HCT116 (cell line): ENCODE results near the gene TAF5L. TPM values are rescaled to one million over a fixed set of nuclear protein-coding genes. Genes with fewer than 3 reads are reported as not detected.

Source experiments
- ATAC-seq: fragments of 200-7000 bp; cut with Tn5 transposase; 2 replicates; pipeline ENCODE4 v1.9.1; 2020; ENCODE audit warnings: mild to moderate bottlenecking, moderate library complexity
- BruUV-seq: library from RNA; stranded (reverse); fragments of 400-500 nt; replicated peaks from 2 replicates; lab custom pipeline; 2021; lab: Mats Ljungman, UMichigan
- CTCF ChIA-PET: fragments of 300-600 bp; sonication (Branson Sonifier 250); formaldehyde crosslinking; loops from one replicate; lab custom pipeline; 2021; ENCODE audit warnings: antibody characterized with exemption; lab: Charles Lee
- POLR2A ChIA-PET: fragments of 300-600, 350-600 bp; sonication (Branson Sonifier 250); formaldehyde crosslinking; loops from one replicate; lab custom pipeline; 2021; ENCODE audit warnings: antibody characterized with exemption; lab: Charles Lee
- RAD21 ChIA-PET, 2 experiments: fragments of 300-600 bp; sonication (Branson Sonifier 250); formaldehyde crosslinking; loops; one replicate each; lab custom pipeline; 2023; ENCODE audit warnings: low total read pairs in 2 of 2; ENCODE audit not compliant: uncharacterized antibody in 2 of 2, unreplicated experiment in 2 of 2, low non-redundant PET in 1 of 2; lab: Charles Lee
- DNase-seq: peaks from one replicate; pipeline ENCODE4 v3.0.0-alpha.2; 2010; ENCODE audit warnings: low read depth, low spot score
- H2AFZ ChIP-seq: fragments of 200-600 bp; shearing (Covaris generic), sonication (generic); 2 replicates; pipeline ENCODE4 v1.6.1; 2017; ENCODE audit warnings: low read depth, mixed run types, mixed read lengths, antibody characterized with exemption, low read length; ENCODE audit not compliant: poor library complexity, severe bottlenecking
- H3K27ac ChIP-seq: 2 replicates; pipeline ENCODE4 v1.5.1; 2012; ENCODE audit warnings: low read depth, low read length
- H3K27me3 ChIP-seq: fragments of 200-600 bp; sonication (generic); 2 replicates; pipeline ENCODE4 v1.6.1; 2016; ENCODE audit warnings: mixed run types, low read length, mixed read lengths; ENCODE audit not compliant: insufficient read depth
- H3K36me3 ChIP-seq, 2 experiments: fragments of 200-500 bp in 1 of 2; fragments of 200-600 bp in 1 of 2; sonication (Bioruptor generic) in 1 of 2; sonication (generic) in 1 of 2; 2 replicates each; pipeline versions ENCODE4 v1.5.1 to v1.6.1; 2014 to 2016; ENCODE audit warnings: low read length in 2 of 2, inconsistent platforms in 1 of 2, mixed read lengths in 1 of 2, mixed run types in 1 of 2; ENCODE audit not compliant: insufficient read depth in 2 of 2, control insufficient read depth in 1 of 2
- H3K4me1 ChIP-seq, 2 experiments: fragments of 200-600 bp in 1 of 2; sonication (generic) in 1 of 2; 2 replicates each; pipeline versions ENCODE4 v1.5.1 to v1.6.1; 2012 to 2017; ENCODE audit warnings: low read length in 2 of 2, inconsistent platforms in 1 of 2, mild to moderate bottlenecking in 1 of 2, mixed read lengths in 1 of 2, mixed run types in 1 of 2, moderate library complexity in 1 of 2; ENCODE audit not compliant: insufficient read depth in 2 of 2, control insufficient read depth in 1 of 2
- H3K4me2 ChIP-seq: fragments of 200-600 bp; sonication (generic); 2 replicates; pipeline ENCODE4 v1.6.1; 2017; ENCODE audit warnings: mixed run types, low read length, mixed read lengths
- H3K4me3 ChIP-seq, 2 experiments: fragments of 200-600 bp in 1 of 2; sonication (generic) in 1 of 2; replicated peaks in 1 of 2; 2 replicates each; pipeline ENCODE4 v1.5.1; 2011 to 2016; ENCODE audit warnings: low read length in 2 of 2, control low read depth in 1 of 2, low read depth in 1 of 2, mild to moderate bottlenecking in 1 of 2, mixed read lengths in 1 of 2, mixed run types in 1 of 2
- H3K79me2 ChIP-seq: fragments of 200-600 bp; sonication (generic); 2 replicates; pipeline ENCODE4 v1.6.1; 2017; ENCODE audit warnings: mild to moderate bottlenecking, mixed run types, low read length, moderate library complexity, mixed read lengths; ENCODE audit not compliant: insufficient read depth
- H3K9ac ChIP-seq: fragments of 200-600 bp; sonication (generic); 2 replicates; pipeline ENCODE4 v1.6.1; 2016; ENCODE audit warnings: low read length, mixed read lengths
- H3K9me2 ChIP-seq: fragments of 200-600 bp; sonication (generic), shearing (Covaris generic); 2 replicates; pipeline ENCODE4 v1.6.1; 2017; ENCODE audit warnings: mixed run types, mild to moderate bottlenecking, moderate library complexity; ENCODE audit not compliant: insufficient read depth
- H3K9me3 ChIP-seq, 2 experiments: fragments of 200-500 bp in 1 of 2; fragments of 200-600 bp in 1 of 2; sonication (Bioruptor generic) in 1 of 2; sonication (generic) in 1 of 2; 2 replicates each; pipeline ENCODE4 v1.6.1; 2014 to 2017; ENCODE audit warnings: low read length in 2 of 2, mixed read lengths in 2 of 2, inconsistent platforms in 1 of 2, low read depth in 1 of 2, mild to moderate bottlenecking in 1 of 2, mixed run types in 1 of 2, moderate library complexity in 1 of 2; ENCODE audit not compliant: control insufficient read depth in 1 of 2, insufficient read depth in 1 of 2
- H4K20me1 ChIP-seq: fragments of 200-600 bp; sonication (generic), shearing (Covaris generic); 2 replicates; pipeline ENCODE4 v1.6.1; 2017; ENCODE audit warnings: mixed run types, mild to moderate bottlenecking, moderate library complexity; ENCODE audit not compliant: insufficient read depth
- EZH2phosphoT487 ChIP-seq: fragments of 200-600 bp; IDR thresholded peaks from 2 replicates; pipeline ENCODE4 v1.6.1; 2018; ENCODE audit warnings: antibody characterized with exemption, borderline replicate concordance
- POLR2A ChIP-seq: IDR thresholded peaks from 2 replicates; pipeline ENCODE4 v1.7.0; 2011; ENCODE audit warnings: borderline replicate concordance; ENCODE audit not compliant: insufficient read depth, insufficient read length; ENCODE audit errors: extremely low read depth
- POLR2AphosphoS5 ChIP-seq: IDR thresholded peaks from 2 replicates; pipeline ENCODE4 v1.6.1; 2011; ENCODE audit warnings: mild to moderate bottlenecking, low read depth, low read length, moderate library complexity
- RAD21 ChIP-seq: IDR thresholded peaks from 2 replicates; pipeline ENCODE4 v1.6.1; 2012; ENCODE audit warnings: low read depth, mild to moderate bottlenecking
- SRF ChIP-seq: IDR thresholded peaks from 2 replicates; pipeline ENCODE4 v1.6.1; 2012; ENCODE audit warnings: low read depth
- ZNF274 ChIP-seq: fragments of 200-500 bp; sonication (Bioruptor generic); IDR thresholded peaks from 2 replicates; pipeline ENCODE4 v1.6.1; 2014; ENCODE audit warnings: mild to moderate bottlenecking, low read depth, low read length, inconsistent platforms
- intact Hi-C: fragments of 100-400 bp; cut with micrococcal nuclease; formaldehyde crosslinking; loops from 2 replicates; pipeline ENCODE4 v1.10.0; 2022
- total RNA-seq: library from RNA; stranded (reverse); gene quantifications from one replicate; pipeline ENCODE4 v1.2.1, GENCODE V29; 2021; ENCODE audit not compliant: unreplicated experiment
- TF ChIP-seq, protein P1 (sequence below): IDR thresholded peaks from 2 replicates; pipeline ENCODE4 v1.6.1; 2011; ENCODE audit warnings: mild to moderate bottlenecking, low read length, moderate library complexity; ENCODE audit not compliant: insufficient replicate concordance; ENCODE audit errors: extremely low read depth
- TF ChIP-seq, protein P2 (sequence below): IDR thresholded peaks from 2 replicates; pipeline ENCODE4 v1.6.1; 2012

Gene TAF5L
- total RNA-seq, 1 experiment from 2014 or later = 22.4 TPM

DNA sequence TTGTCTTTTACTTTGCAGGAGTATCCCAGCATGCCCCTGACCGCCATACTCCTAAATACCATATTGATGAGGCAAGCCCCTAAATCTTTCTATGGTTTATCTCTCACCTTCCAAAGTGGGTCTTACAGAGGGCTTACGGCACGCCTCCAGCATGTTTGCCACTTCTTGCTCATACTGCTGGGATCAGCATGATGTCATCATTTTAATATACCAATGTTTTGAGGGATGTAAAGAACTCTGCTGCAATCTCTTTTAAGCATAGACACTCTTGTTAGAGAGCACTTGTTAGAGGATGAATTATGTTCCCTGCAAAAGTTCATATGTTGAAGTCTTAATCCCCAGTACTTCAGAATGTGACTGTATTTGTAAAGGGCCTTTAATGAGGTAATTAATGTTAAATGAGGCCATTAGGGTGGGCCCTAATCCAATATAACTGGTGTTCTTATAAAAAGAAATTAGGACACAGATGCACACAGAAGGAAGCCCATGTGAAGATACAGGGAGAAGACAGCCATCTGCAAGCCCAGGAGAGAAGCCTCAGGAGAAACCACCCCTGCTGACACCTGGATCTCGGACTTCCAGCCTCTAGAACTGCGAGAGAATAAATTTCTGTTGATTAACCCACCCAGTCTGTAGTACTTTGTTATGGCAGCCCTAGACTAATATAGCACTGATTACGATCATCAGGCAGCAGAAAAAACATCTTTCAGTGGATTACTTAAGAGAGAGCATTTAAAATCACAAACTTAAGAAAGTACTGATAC, 51.1 kb downstream of the TAF5L start:
- H3K9ac ChIP-seq = no peak overlapping the region
- H3K4me1 ChIP-seq = no peaks in the 10 kb centered on the region
- H3K4me2 ChIP-seq = no peak overlapping the region
- no peaks in the 10 kb centered on the region for H3K27me3 ChIP-seq
- ChIA-PET CTCF (no interaction called here), POLR2A (no interaction called here)
- DNase-seq = no peak
- ATAC-seq = no peak
- no peaks in the 10 kb centered on the region for H3K9me2 ChIP-seq
- H3K79me2 ChIP-seq = no peaks in the 10 kb centered on the region
- H3K27ac ChIP-seq = no peak overlapping the region
- no peak overlapping the region for H3K4me3 ChIP-seq
- no peaks in the 10 kb centered on the region for H3K36me3 ChIP-seq
- TF ChIP-seq POLR2A (no peak), POLR2AphosphoS5 (no peak), EZH2phosphoT487 (no peak), SRF (no peak), ZNF274 (no peak), RAD21 (no peak)
- TF ChIP-seq, protein P1, sequence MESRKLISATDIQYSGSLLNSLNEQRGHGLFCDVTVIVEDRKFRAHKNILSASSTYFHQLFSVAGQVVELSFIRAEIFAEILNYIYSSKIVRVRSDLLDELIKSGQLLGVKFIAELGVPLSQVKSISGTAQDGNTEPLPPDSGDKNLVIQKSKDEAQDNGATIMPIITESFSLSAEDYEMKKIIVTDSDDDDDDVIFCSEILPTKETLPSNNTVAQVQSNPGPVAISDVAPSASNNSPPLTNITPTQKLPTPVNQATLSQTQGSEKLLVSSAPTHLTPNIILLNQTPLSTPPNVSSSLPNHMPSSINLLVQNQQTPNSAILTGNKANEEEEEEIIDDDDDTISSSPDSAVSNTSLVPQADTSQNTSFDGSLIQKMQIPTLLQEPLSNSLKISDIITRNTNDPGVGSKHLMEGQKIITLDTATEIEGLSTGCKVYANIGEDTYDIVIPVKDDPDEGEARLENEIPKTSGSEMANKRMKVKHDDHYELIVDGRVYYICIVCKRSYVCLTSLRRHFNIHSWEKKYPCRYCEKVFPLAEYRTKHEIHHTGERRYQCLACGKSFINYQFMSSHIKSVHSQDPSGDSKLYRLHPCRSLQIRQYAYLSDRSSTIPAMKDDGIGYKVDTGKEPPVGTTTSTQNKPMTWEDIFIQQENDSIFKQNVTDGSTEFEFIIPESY = no peak
- TF ChIP-seq, protein P2, sequence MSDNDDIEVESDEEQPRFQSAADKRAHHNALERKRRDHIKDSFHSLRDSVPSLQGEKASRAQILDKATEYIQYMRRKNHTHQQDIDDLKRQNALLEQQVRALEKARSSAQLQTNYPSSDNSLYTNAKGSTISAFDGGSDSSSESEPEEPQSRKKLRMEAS = no peak
- TF ChIP-seq, all 23 proteins: peak for 0
- RAD21 ChIA-PET = no interaction called here
- Histone ChIP-seq H4K20me1 (no peaks in the 10 kb centered on the region), H2AFZ (no peak overlapping the region), H3K9me3 (no peaks in the 10 kb centered on the region)
- BruUV-seq = no TSS peak
- intact Hi-C loops = no loop called here
